NCI-H510A (cell line): Measurements from ENCODE around the gene LUM.

ENCODE experiments used
- DNase-seq: peaks from one replicate; lab custom pipeline; 2025; lab: John Stamatoyannopoulos, UW

Gene LUM

DNA sequence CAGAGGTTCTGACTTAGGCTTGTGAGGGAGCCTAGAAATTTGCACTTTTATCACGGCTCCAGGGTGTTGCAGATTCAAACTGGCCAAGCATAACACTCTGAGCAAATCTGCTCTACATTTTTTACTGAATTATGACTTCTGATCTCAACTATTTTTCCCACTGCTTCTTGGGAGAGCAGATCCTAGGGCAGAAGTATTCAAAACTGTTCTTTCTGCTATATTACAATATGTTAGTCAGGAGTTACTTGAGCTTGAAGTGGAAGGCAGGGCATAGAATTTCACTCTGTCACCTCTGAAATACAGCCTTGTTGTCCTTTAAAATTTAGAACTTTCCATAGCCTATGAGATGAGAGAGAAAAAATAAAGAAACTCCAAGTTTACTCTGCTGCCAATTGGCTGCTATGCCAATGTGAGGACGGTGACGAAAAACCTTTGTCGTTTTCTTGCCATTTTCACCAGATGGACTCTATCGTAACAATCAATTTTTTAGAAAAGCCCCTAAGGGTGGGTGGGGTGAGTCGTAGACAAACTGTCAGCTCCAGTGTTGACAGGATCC is 37.1 kb downstream of the LUM start:
- DNase-seq = no peak

DNA sequence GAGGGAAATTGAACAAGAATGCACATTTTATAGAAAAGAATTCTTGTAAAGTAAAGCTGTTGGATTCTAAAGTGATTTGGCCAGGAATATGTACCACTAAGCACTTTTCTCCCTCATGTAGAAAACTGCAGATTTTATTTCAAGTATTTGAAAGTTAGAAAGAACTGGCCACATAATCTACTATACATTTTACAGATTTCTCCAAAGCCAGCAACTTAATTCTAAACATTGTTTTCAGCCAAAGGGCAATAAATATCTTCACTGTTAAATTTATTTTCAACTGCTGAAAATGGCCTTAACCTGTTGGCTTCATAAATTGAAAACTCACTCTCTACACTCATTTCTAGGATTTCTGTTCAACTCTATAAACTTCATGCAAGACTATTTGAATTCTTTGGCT is 37.9 kb downstream of the LUM start:
- DNase-seq = no peak

DNA sequence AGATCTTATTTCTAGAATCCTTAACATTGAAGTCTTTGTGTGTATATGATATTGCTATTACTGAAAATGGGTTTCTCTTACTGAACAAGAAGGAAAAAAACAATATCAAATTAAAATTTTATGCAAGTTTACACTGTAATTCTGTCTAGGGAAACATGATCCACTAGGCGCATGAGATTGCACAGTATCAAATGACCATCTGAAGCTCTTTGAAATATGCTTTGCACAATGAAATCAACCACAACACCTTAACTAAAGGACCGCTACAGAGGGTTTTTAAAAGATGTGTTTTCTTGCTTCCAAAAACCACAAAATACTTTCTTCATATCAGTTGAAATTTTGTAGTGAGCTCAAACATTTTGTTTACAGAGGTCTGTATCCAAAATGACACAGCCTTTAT is 38.4 kb downstream of the LUM start:
- no peak for DNase-seq

DNA sequence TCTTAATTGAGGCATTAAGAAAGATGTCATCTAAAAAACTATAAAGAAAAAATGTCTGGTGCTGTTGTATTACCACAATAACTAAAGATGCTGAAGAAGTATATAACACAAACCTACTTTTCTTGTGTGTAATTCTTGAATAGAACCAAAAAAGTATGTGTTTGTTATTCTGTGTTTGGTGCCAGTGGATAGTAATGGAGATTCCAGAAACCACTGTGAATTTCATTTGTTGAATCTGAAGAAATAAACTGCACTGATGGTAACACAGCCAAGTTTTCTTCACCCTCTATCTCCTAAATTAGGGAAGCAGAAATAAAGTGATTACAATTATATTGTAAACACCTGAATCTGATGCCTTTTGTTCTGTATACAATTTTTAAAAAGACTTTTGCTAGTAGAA is 40.4 kb downstream of the LUM start:
- no peak for DNase-seq

DNA sequence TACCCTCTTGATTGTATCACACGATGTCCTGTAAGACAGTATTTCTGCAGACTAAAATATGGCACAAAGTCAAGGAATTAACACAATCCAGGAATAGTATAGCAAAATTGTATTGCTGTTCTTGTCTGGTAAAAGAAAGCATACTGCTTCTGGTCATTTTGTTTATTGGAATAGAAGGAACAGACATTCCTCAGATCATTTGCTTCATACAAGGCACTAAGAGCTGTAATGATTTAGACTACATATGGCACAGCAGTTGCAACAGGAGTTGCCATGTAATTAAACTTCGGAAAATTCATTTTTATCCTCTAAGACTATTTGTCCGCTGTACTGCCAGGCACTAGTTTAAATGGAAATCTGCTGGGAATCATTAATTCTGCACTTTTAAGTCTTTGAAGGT is 45.9 kb downstream of the LUM start:
- DNase-seq = no peak

DNA sequence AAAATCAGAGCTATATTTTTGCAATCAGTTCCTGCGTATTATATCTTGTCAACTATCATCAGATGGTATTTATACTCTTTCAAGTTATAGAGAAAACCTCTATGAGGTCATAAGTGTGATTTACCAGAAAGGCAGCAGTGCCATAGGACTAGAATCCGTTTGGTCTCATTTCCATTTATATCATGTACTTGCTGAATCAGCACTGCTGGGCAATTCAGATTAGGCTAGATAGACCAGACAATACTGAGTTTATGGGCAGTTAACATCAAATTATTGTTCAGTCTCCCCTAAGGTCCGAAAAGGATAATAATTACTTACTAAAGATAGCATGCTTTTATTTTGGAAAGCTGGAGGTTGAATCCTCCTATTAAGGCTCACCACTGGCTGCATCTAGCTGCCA is 46.7 kb downstream of the LUM start:
- DNase-seq = no peak

DNA sequence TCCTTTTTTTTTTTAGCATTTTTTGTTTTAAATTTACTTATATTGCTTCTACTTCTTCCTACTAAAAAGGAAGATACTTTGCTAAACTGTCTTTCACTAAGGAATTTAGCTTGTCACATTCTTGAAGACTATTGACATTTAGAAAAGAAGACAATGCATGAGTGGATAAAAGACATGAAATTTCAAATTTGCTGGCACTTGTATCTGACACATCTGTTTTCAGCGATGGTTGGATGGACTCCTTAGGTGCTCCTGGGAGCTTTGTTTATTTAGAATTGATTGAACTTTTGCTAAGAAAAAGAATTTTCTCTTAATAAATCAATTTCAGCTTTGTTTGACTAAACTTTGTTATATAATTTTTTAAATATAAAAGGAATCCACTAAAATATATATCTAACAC is 50.2 kb downstream of the LUM start:
- DNase-seq = no peak

DNA sequence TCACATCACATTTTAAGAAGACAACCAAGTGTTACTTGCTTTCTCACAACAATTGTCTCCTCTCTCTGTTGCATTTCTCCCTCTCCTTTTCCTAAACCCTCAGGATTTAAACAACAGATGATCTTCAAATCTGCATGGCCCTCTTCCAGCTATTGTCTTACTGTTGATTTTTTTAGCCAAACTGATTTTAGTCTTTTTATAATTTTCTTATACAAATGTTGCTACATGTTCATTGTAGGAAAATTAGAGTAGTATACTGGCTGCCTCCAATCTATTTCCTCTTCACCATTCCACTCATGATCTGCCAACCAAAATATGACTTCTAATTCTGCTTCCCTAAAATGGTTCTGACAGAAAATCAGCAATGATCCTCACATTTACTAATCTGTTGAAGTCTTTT is 52.1 kb downstream of the LUM start:
- no peak for DNase-seq

DNA sequence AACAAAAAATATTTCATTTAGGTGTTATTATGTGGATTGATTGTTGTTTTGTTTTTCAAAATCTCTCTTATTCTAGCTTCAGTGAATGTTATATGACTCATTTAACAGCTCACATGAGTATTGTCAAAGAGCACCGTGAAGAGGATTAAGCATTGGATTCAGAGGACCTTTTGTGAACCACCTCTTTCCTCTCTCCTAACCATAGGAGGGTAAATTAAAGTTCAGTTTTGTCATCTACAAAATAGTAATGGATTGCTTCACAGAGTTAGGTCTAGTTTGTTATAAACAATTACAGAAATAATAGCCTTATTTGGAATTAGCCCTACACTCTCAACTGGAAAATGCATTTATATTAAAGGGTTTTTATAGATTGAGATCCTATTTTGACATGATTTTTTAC is 52.5 kb downstream of the LUM start:
- no peak for DNase-seq

DNA sequence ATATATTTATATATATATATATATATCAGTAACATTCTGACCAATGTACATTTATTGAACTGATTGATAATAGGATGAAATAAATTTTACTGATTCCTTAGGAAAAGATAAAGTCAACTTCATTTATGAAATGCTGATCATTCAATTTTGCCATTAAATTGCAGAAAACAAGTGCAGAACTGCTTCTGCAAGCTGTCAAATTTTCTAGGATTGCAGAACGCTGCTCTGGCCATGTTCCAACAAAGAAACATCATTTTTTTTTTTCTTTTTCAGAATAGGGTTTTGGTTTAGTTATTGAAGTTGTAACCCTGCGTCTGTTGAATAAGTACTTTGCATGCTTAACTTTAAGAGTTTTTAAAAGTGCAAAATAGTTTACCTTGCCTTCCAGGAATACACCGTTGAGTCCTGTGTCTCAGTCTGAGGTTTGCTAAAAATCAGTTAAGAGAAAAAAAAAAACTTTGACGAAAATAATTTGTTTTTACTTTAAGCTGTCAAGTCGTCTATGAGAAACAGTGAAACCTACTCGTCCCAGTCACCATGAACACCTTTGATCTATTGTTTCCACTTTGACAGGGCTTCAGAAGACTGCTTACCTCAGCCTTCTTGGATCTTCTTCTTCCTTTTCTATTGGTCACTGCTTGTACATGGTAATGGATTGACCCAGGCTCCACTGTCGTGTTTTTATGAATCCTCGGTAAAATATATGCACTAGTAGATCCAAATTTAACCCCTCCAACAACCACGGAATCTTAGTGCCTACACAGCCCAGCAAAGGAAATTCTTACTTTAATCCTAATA is 53.7 kb downstream of the LUM start, which contains the start of gene KERA:
Gene KERA (minus strand): TSS at position 657 of the 798 bp plus-strand sequence. CDS start 1,743 bp downstream, outside the sequence.
- DNase-seq = no peak

DNA sequence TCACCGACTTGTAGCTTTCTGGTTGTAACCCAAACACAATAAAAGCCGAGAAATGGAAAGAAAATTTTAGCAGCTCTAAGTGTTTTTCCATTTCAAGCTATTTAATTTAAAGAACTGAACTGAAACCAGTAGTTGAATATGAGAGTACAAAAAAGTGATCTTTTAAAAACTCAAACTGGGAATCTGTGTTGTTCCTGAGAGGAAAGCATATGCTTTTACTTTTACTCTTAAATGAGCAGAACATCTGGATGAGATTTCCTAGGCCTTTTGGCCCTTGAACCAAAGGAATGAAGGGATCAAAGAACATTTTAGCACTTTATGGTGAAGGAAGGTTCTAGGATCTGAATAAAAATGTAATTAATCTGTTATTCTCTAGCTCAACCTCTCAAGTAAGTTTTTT is 54.8 kb downstream of the LUM start:
- DNase-seq = no peak

DNA sequence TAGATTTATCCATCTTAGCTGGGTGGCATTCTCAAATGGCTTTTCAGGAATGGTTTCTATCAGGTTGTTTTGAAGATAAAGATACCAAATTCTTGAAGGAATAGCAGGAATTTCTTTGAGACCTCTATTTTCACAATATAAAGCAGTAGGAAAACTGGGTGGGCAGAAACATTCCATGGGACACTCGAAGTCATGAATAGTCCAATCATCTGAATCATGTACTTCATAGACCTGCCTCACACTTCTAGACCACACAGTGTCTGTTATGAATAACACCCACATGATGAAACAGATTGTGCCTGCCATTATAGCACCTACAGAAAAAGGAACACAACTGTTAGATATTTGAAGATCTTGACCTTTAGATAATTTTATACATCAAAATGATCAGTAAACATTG is 55.3 kb downstream of the LUM start:
- no peak for DNase-seq

DNA sequence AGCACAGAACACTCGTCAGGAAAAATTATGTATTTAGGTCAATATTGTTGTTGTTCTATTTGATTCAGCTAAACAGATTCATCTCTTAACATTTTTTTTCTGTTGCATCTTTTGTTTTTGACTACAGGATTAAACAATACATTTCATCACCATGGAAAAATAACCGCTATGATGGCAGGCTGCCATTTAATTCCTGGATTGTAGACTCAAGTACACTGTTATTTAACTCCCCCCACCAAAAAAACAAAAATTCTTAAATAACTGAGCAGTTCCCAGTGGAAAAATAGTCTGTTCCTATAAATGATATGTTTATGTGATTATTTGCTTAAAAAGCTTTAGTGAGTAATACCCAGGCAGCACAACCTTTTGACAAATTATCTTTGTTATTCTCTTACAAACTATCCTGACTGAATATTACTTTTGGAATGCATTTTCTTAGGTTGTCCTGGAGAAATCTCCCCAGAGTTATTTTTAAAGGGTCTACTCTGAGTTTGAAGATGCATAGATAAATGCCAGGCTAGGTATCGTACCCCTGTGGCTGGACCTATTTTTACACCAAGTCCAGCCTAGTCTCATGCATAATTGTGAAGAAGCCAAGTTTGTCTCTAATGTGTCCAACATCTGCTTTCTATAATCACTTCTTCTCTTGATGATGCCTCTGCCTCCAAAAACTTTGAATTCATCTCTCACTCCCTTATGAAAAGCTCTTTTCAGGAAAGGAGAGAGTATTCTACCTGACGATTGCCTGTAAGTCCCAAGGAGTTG is 57.2 kb downstream of the LUM start:
- no peak for DNase-seq
